HCT116 (cell line): ENCODE measurements around the gene SEMA5B. TPM values are rescaled to one million over a fixed set of nuclear protein-coding genes. Genes with fewer than 3 reads are reported as not detected.

Experiments
- ATAC-seq: fragments of 200-7000 bp; cut with Tn5 transposase; 2 replicates; pipeline ENCODE4 v1.9.1; 2020; ENCODE audit warnings: mild to moderate bottlenecking, moderate library complexity
- BruUV-seq: library from RNA; stranded (reverse); fragments of 400-500 nt; replicated peaks from 2 replicates; lab custom pipeline; 2021; lab: Mats Ljungman, UMichigan
- CTCF ChIA-PET: fragments of 300-600 bp; sonication (Branson Sonifier 250); formaldehyde crosslinking; loops from one replicate; lab custom pipeline; 2021; ENCODE audit warnings: antibody characterized with exemption; lab: Charles Lee
- POLR2A ChIA-PET: fragments of 300-600, 350-600 bp; sonication (Branson Sonifier 250); formaldehyde crosslinking; loops from one replicate; lab custom pipeline; 2021; ENCODE audit warnings: antibody characterized with exemption; lab: Charles Lee
- RAD21 ChIA-PET, 2 experiments: fragments of 300-600 bp; sonication (Branson Sonifier 250); formaldehyde crosslinking; loops; one replicate each; lab custom pipeline; 2023; ENCODE audit warnings: low total read pairs in 2 of 2; ENCODE audit not compliant: uncharacterized antibody in 2 of 2, unreplicated experiment in 2 of 2, low non-redundant PET in 1 of 2; lab: Charles Lee
- DNase-seq: peaks from one replicate; pipeline ENCODE4 v3.0.0-alpha.2; 2010; ENCODE audit warnings: low read depth, low spot score
- H2AFZ ChIP-seq: fragments of 200-600 bp; shearing (Covaris generic), sonication (generic); 2 replicates; pipeline ENCODE4 v1.6.1; 2017; ENCODE audit warnings: low read depth, mixed run types, mixed read lengths, antibody characterized with exemption, low read length; ENCODE audit not compliant: poor library complexity, severe bottlenecking
- H3K27ac ChIP-seq: 2 replicates; pipeline ENCODE4 v1.5.1; 2012; ENCODE audit warnings: low read depth, low read length
- H3K27me3 ChIP-seq: fragments of 200-600 bp; sonication (generic); 2 replicates; pipeline ENCODE4 v1.6.1; 2016; ENCODE audit warnings: mixed run types, low read length, mixed read lengths; ENCODE audit not compliant: insufficient read depth
- H3K36me3 ChIP-seq, 2 experiments: fragments of 200-500 bp in 1 of 2; fragments of 200-600 bp in 1 of 2; sonication (Bioruptor generic) in 1 of 2; sonication (generic) in 1 of 2; 2 replicates each; pipeline versions ENCODE4 v1.5.1 to v1.6.1; 2014 to 2016; ENCODE audit warnings: low read length in 2 of 2, inconsistent platforms in 1 of 2, mixed read lengths in 1 of 2, mixed run types in 1 of 2; ENCODE audit not compliant: insufficient read depth in 2 of 2, control insufficient read depth in 1 of 2
- H3K4me1 ChIP-seq, 2 experiments: fragments of 200-600 bp in 1 of 2; sonication (generic) in 1 of 2; 2 replicates each; pipeline versions ENCODE4 v1.5.1 to v1.6.1; 2012 to 2017; ENCODE audit warnings: low read length in 2 of 2, inconsistent platforms in 1 of 2, mild to moderate bottlenecking in 1 of 2, mixed read lengths in 1 of 2, mixed run types in 1 of 2, moderate library complexity in 1 of 2; ENCODE audit not compliant: insufficient read depth in 2 of 2, control insufficient read depth in 1 of 2
- H3K4me2 ChIP-seq: fragments of 200-600 bp; sonication (generic); 2 replicates; pipeline ENCODE4 v1.6.1; 2017; ENCODE audit warnings: mixed run types, low read length, mixed read lengths
- H3K4me3 ChIP-seq, 2 experiments: fragments of 200-600 bp in 1 of 2; sonication (generic) in 1 of 2; replicated peaks in 1 of 2; 2 replicates each; pipeline ENCODE4 v1.5.1; 2011 to 2016; ENCODE audit warnings: low read length in 2 of 2, control low read depth in 1 of 2, low read depth in 1 of 2, mild to moderate bottlenecking in 1 of 2, mixed read lengths in 1 of 2, mixed run types in 1 of 2
- H3K79me2 ChIP-seq: fragments of 200-600 bp; sonication (generic); 2 replicates; pipeline ENCODE4 v1.6.1; 2017; ENCODE audit warnings: mild to moderate bottlenecking, mixed run types, low read length, moderate library complexity, mixed read lengths; ENCODE audit not compliant: insufficient read depth
- H3K9ac ChIP-seq: fragments of 200-600 bp; sonication (generic); 2 replicates; pipeline ENCODE4 v1.6.1; 2016; ENCODE audit warnings: low read length, mixed read lengths
- H3K9me2 ChIP-seq: fragments of 200-600 bp; sonication (generic), shearing (Covaris generic); 2 replicates; pipeline ENCODE4 v1.6.1; 2017; ENCODE audit warnings: mixed run types, mild to moderate bottlenecking, moderate library complexity; ENCODE audit not compliant: insufficient read depth
- H3K9me3 ChIP-seq, 2 experiments: fragments of 200-500 bp in 1 of 2; fragments of 200-600 bp in 1 of 2; sonication (Bioruptor generic) in 1 of 2; sonication (generic) in 1 of 2; 2 replicates each; pipeline ENCODE4 v1.6.1; 2014 to 2017; ENCODE audit warnings: low read length in 2 of 2, mixed read lengths in 2 of 2, inconsistent platforms in 1 of 2, low read depth in 1 of 2, mild to moderate bottlenecking in 1 of 2, mixed run types in 1 of 2, moderate library complexity in 1 of 2; ENCODE audit not compliant: control insufficient read depth in 1 of 2, insufficient read depth in 1 of 2
- H4K20me1 ChIP-seq: fragments of 200-600 bp; sonication (generic), shearing (Covaris generic); 2 replicates; pipeline ENCODE4 v1.6.1; 2017; ENCODE audit warnings: mixed run types, mild to moderate bottlenecking, moderate library complexity; ENCODE audit not compliant: insufficient read depth
- CBX3 ChIP-seq: IDR thresholded peaks from 2 replicates; pipeline ENCODE4 v1.6.1; 2012; ENCODE audit warnings: low read depth
- CEBPB ChIP-seq: IDR thresholded peaks from 2 replicates; pipeline ENCODE4 v1.6.1; 2012; ENCODE audit warnings: low read depth
- CTCF ChIP-seq, 3 experiments: fragments of 200-600 bp in 1 of 3; sonication (generic) in 1 of 3; IDR thresholded peaks in 2 of 3; conservative IDR thresholded peaks in 1 of 3; 2 replicates each; pipeline ENCODE4 v1.5.1; 2012 to 2017; ENCODE audit warnings: low read depth in 2 of 3, low read length in 2 of 3, antibody characterized with exemption in 1 of 3, borderline replicate concordance in 1 of 3, control low read depth in 1 of 3, mild to moderate bottlenecking in 1 of 3, mixed read lengths in 1 of 3, mixed run types in 1 of 3, moderate library complexity in 1 of 3; ENCODE audit not compliant: insufficient read depth in 1 of 3
- EGR1 ChIP-seq: IDR thresholded peaks from 2 replicates; pipeline ENCODE4 v1.6.1; 2012; ENCODE audit warnings: low read depth
- ELF1 ChIP-seq: IDR thresholded peaks from 2 replicates; pipeline ENCODE4 v1.6.1; 2012; ENCODE audit warnings: low read depth, borderline replicate concordance
- EZH2 ChIP-seq: fragments of 200-600 bp; sonication (generic); IDR thresholded peaks from 2 replicates; pipeline ENCODE4 v1.6.1; 2017; ENCODE audit warnings: antibody characterized with exemption, mixed run types
- EZH2phosphoT487 ChIP-seq: fragments of 200-600 bp; IDR thresholded peaks from 2 replicates; pipeline ENCODE4 v1.6.1; 2018; ENCODE audit warnings: antibody characterized with exemption, borderline replicate concordance
- FOSL1 ChIP-seq: IDR thresholded peaks from 2 replicates; pipeline ENCODE4 v1.6.1; 2012; ENCODE audit warnings: low read depth
- JUND ChIP-seq: IDR thresholded peaks from 2 replicates; pipeline ENCODE4 v1.6.1; 2012
- POLR2A ChIP-seq: IDR thresholded peaks from 2 replicates; pipeline ENCODE4 v1.7.0; 2011; ENCODE audit warnings: borderline replicate concordance; ENCODE audit not compliant: insufficient read depth, insufficient read length; ENCODE audit errors: extremely low read depth
- POLR2AphosphoS5 ChIP-seq: IDR thresholded peaks from 2 replicates; pipeline ENCODE4 v1.6.1; 2011; ENCODE audit warnings: mild to moderate bottlenecking, low read depth, low read length, moderate library complexity
- REST ChIP-seq: IDR thresholded peaks from 2 replicates; pipeline ENCODE4 v1.6.1; 2012; ENCODE audit warnings: low read depth
- SIN3A ChIP-seq: IDR thresholded peaks from 2 replicates; pipeline ENCODE4 v1.6.1; 2012; ENCODE audit warnings: low read depth
- SP1 ChIP-seq: IDR thresholded peaks from 2 replicates; pipeline ENCODE4 v1.6.1; 2012; ENCODE audit warnings: low read depth
- SRF ChIP-seq: IDR thresholded peaks from 2 replicates; pipeline ENCODE4 v1.6.1; 2012; ENCODE audit warnings: low read depth
- TCF7L2 ChIP-seq: IDR thresholded peaks from 2 replicates; pipeline ENCODE4 v1.7.0; 2011; ENCODE audit warnings: borderline replicate concordance, inconsistent platforms; ENCODE audit not compliant: insufficient read depth, insufficient read length; ENCODE audit errors: extremely low read depth
- YY1 ChIP-seq: IDR thresholded peaks from 2 replicates; pipeline ENCODE4 v1.6.1; 2011; ENCODE audit warnings: low read length, low read depth, moderate library complexity, mild to moderate bottlenecking; ENCODE audit not compliant: insufficient replicate concordance; ENCODE audit errors: extremely low read depth
- ZBTB33 ChIP-seq: IDR thresholded peaks from 2 replicates; pipeline ENCODE4 v1.6.1; 2011; ENCODE audit warnings: mild to moderate bottlenecking, low read length, moderate library complexity; ENCODE audit not compliant: insufficient replicate concordance; ENCODE audit errors: extremely low read depth
- ZFX ChIP-seq: fragments of 450-650 bp; IDR thresholded peaks from 2 replicates; pipeline ENCODE4 v1.6.1; 2017
- ZNF274 ChIP-seq: fragments of 200-500 bp; sonication (Bioruptor generic); IDR thresholded peaks from 2 replicates; pipeline ENCODE4 v1.6.1; 2014; ENCODE audit warnings: mild to moderate bottlenecking, low read depth, low read length, inconsistent platforms
- intact Hi-C: fragments of 100-400 bp; cut with micrococcal nuclease; formaldehyde crosslinking; loops from 2 replicates; pipeline ENCODE4 v1.10.0; 2022
- total RNA-seq: library from RNA; stranded (reverse); gene quantifications from one replicate; pipeline ENCODE4 v1.2.1, GENCODE V29; 2021; ENCODE audit not compliant: unreplicated experiment

SEMA5B gene
- total RNA-seq, 1 experiment from 2014 or later = 0.15 TPM

- H3K9me3 ChIP-seq = no peaks in the 10 kb centered on the region
- DNase-seq (no peak), ATAC-seq (no peak)
- H3K27me3 ChIP-seq = peaks cover 21% of the 10 kb centered on the region
- ChIA-PET RAD21 (no interaction called here), POLR2A (no interaction called here), CTCF (no interaction called here)
- BruUV-seq = no TSS peak
- no peak overlapping the region for H2AFZ ChIP-seq
- no peak for TF ChIP-seq TCF7L2
- no peak for TF ChIP-seq ZNF274
- no peak for TF ChIP-seq ZFX
- TF ChIP-seq CBX3 = no peak
- no peak for TF ChIP-seq EZH2phosphoT487
- no peak for TF ChIP-seq SRF
- no peak for TF ChIP-seq ZBTB33
- no peak for TF ChIP-seq POLR2AphosphoS5
- no peak for TF ChIP-seq CEBPB
- TF ChIP-seq SIN3A = no peak
- no peak for TF ChIP-seq SP1
- no peak for TF ChIP-seq ELF1
- TF ChIP-seq POLR2A = no peak
- no peak for TF ChIP-seq EZH2
- no peak for TF ChIP-seq JUND
- TF ChIP-seq YY1 = no peak
- TF ChIP-seq FOSL1 = no peak
- no peak for TF ChIP-seq REST
- no peak for TF ChIP-seq CTCF (IDR thresholded peaks at IDR 0.05 in 2 of 3, conservative IDR thresholded peaks at IDR 0.05 in 1 of 3; ENCODE audit: borderline replicate concordance in 1 of 3, insufficient read depth in 1 of 3, low read depth in 2 of 3, low read length in 2 of 3)
- no peak for TF ChIP-seq EGR1
- H3K4me3 ChIP-seq = no peak overlapping the region
- H3K36me3 ChIP-seq = no peaks in the 10 kb centered on the region
- no peak overlapping the region for H3K27ac ChIP-seq
- intact Hi-C loops = no loop called here
- no peak overlapping the region for H3K9ac ChIP-seq
- H3K79me2 ChIP-seq = no peaks in the 10 kb centered on the region
- H3K9me2 ChIP-seq = no peaks in the 10 kb centered on the region
- H3K4me1 ChIP-seq = no peaks in the 10 kb centered on the region
- no peaks in the 10 kb centered on the region for H4K20me1 ChIP-seq
- H3K4me2 ChIP-seq = no peak overlapping the region
Measured at GRCh38 chr3:122998856-122999255, 28.7 kb downstream of the SEMA5B start.
